ENCODE results near the gene TMEM170B. TPM values are rescaled to one million over a fixed set of nuclear protein-coding genes. Genes with fewer than 3 reads are reported as not detected.

The TMEM170B gene
- total RNA-seq, 1 experiment from 2014 or later: 3.5 TPM

DNA sequence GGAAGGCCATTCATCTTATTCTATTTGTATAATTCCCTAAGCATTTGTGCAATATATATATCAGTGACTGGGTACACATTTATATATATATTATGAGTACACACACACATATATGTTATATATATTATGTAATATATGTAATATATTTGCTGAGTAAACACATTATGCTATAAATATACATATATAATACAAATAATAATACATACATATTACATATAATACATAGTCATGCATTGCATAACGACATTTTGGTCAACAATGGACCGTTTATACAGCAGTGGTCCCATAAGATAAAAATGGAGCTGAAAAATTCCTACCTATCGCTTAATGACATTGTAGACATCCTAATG, 11.4 kb upstream of the TMEM170B start:
- Mint-ChIP-seq H3K4me1 (no peaks in the 10 kb centered on the region), H3K36me3 (no peaks in the 10 kb centered on the region), H3K27ac (no peak overlapping the region), H3K4me3 (no peak overlapping the region), H3K9me3 (no peaks in the 10 kb centered on the region; the same call in 1 of the 2 replicates), H3K27me3 (ENCODE audit: low read depth) (no peaks in the 10 kb centered on the region; the same call in 1 of the 2 replicates)
- DNase-seq (ENCODE audit: low spot score) (no peak), ATAC-seq (no peak)
- CTCF ChIA-PET: interaction anchor here (0.7 kb wide), 1 partner anchor 15 kb away, joined by 3 read pairs; no protein-coding TSS in a partner anchor
- TF ChIP-seq RORB (CRISPR knock-in tag; IDR thresholded peaks at IDR 0.05): no peak
- TF ChIP-seq CREB1 (CRISPR knock-in tag; IDR thresholded peaks at IDR 0.05): no peak
- no peak for TF ChIP-seq ELF4 (CRISPR knock-in tag; IDR thresholded peaks at IDR 0.05; ENCODE audit: low read depth)
- no peak for TF ChIP-seq USF1 (CRISPR knock-in tag; IDR thresholded peaks at IDR 0.05)
- TF ChIP-seq ZNF512 (CRISPR knock-in tag; IDR thresholded peaks at IDR 0.05; ENCODE audit: borderline replicate concordance): no peak
- TF ChIP-seq ZNF232 (CRISPR knock-in tag; IDR thresholded peaks at IDR 0.05): no peak
- POLR2A ChIA-PET: no interaction called here

- no peaks in the 10 kb centered on the region for H3K4me1 Mint-ChIP-seq
- ChIA-PET CTCF (interaction anchor here (0.6 kb wide), 1 partner anchor 759 kb away, joined by 3 read pairs; no protein-coding TSS in a partner anchor), POLR2A (interaction anchor here (0.6 kb wide), 1 partner anchor 57 kb away, joined by 4 read pairs; no protein-coding TSS in a partner anchor)
- no peak for ATAC-seq
- TF ChIP-seq FOXK1 (CRISPR knock-in tag; IDR thresholded peaks at IDR 0.05) (no peak), ZNF425 (CRISPR knock-in tag; conservative IDR thresholded peaks at IDR 0.05) (no peak), KAT7 (CRISPR knock-in tag; IDR thresholded peaks at IDR 0.05; ENCODE audit: borderline replicate concordance) (no peak), TCF7 (CRISPR knock-in tag; IDR thresholded peaks at IDR 0.05; ENCODE audit: low read depth) (no peak), USF1 (CRISPR knock-in tag; IDR thresholded peaks at IDR 0.05) (no peak), ESRRA (CRISPR knock-in tag; IDR thresholded peaks at IDR 0.05; ENCODE audit: borderline replicate concordance) (no peak), ZNF532 (CRISPR knock-in tag; IDR thresholded peaks at IDR 0.05; ENCODE audit: borderline replicate concordance) (no peak)
- TF ChIP-seq, protein P1, sequence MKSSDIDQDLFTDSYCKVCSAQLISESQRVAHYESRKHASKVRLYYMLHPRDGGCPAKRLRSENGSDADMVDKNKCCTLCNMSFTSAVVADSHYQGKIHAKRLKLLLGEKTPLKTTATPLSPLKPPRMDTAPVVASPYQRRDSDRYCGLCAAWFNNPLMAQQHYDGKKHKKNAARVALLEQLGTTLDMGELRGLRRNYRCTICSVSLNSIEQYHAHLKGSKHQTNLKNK (CRISPR knock-in tag; IDR thresholded peaks at IDR 0.05): no peak
- TF ChIP-seq, protein P2, sequence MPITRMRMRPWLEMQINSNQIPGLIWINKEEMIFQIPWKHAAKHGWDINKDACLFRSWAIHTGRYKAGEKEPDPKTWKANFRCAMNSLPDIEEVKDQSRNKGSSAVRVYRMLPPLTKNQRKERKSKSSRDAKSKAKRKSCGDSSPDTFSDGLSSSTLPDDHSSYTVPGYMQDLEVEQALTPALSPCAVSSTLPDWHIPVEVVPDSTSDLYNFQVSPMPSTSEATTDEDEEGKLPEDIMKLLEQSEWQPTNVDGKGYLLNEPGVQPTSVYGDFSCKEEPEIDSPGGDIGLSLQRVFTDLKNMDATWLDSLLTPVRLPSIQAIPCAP (CRISPR knock-in tag; IDR thresholded peaks at IDR 0.05): no peak
- no peak for DNase-seq (ENCODE audit: low spot score)
- H3K27me3 Mint-ChIP-seq (ENCODE audit: low read depth): no peaks in the 10 kb centered on the region; the same call in 1 of the 2 replicates
- no peaks in the 10 kb centered on the region for H3K36me3 Mint-ChIP-seq
- H3K9me3 Mint-ChIP-seq: no peaks in the 10 kb centered on the region; the same call in 1 of the 2 replicates
- H3K4me3 Mint-ChIP-seq: no peak overlapping the region
- no peak overlapping the region for H3K27ac Mint-ChIP-seq
These were observed 10.2 kb upstream of the TMEM170B start for GRCh38 chr6:11527274-11527870.
